ENCODE results near the gene GLYR1.

GLYR1 gene

DNA sequence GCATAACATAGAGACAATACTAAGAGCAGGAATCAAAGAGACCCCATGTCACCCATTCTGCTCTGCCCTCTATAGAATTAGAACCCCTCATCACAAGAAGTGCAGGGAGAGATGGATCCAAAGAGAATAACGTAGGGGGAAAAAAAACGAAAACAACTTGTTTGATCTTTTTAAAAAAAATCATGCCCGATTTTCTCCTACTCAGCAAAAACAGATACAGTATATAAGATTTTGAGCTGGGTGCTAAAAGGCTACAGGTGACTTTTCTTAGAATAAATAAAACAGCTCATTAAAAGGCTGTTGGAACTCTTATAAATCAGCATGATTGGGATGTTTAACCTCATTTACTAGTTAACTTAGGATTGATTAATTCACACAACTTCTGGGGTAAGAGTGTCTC is 17.6 kb upstream of the GLYR1 start:
- DNase-seq (ENCODE audit: extremely low read depth, low read depth) = no peak
- H3K4me3 ChIP-seq (replicated peaks; ENCODE audit: low read depth, low read length) = no peak overlapping the region
- TF ChIP-seq, protein P1, sequence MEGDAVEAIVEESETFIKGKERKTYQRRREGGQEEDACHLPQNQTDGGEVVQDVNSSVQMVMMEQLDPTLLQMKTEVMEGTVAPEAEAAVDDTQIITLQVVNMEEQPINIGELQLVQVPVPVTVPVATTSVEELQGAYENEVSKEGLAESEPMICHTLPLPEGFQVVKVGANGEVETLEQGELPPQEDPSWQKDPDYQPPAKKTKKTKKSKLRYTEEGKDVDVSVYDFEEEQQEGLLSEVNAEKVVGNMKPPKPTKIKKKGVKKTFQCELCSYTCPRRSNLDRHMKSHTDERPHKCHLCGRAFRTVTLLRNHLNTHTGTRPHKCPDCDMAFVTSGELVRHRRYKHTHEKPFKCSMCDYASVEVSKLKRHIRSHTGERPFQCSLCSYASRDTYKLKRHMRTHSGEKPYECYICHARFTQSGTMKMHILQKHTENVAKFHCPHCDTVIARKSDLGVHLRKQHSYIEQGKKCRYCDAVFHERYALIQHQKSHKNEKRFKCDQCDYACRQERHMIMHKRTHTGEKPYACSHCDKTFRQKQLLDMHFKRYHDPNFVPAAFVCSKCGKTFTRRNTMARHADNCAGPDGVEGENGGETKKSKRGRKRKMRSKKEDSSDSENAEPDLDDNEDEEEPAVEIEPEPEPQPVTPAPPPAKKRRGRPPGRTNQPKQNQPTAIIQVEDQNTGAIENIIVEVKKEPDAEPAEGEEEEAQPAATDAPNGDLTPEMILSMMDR (IDR thresholded peaks at IDR 0.05; ENCODE audit: low read depth, low read length, missing control alignments) = no peak

DNA sequence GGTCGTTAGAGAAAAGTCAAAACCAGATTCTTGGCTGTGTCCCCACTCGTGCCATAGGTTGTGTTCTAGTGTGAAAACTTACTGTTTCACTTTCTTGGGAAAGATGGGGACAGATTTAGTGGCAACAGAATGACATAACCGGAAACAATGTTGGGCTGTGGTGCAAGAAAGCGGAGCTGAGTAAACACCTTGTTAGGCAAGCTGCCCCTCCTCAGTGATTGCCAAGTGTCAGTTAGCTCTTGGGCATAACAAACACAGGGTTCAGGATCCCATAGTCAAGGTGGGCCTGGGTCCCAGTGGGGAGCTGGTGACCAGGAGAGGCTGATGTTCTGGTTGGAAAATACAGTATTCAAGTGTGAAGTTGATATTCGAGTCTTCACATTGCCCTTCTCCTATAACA is 15.6 kb upstream of the GLYR1 start:
- H3K4me3 ChIP-seq (replicated peaks; ENCODE audit: low read depth, low read length) = no peak overlapping the region
- no peak for DNase-seq (ENCODE audit: extremely low read depth, low read depth)
- TF ChIP-seq, protein P1 (IDR thresholded peaks at IDR 0.05; ENCODE audit: low read depth, low read length, missing control alignments) = no peak

DNA sequence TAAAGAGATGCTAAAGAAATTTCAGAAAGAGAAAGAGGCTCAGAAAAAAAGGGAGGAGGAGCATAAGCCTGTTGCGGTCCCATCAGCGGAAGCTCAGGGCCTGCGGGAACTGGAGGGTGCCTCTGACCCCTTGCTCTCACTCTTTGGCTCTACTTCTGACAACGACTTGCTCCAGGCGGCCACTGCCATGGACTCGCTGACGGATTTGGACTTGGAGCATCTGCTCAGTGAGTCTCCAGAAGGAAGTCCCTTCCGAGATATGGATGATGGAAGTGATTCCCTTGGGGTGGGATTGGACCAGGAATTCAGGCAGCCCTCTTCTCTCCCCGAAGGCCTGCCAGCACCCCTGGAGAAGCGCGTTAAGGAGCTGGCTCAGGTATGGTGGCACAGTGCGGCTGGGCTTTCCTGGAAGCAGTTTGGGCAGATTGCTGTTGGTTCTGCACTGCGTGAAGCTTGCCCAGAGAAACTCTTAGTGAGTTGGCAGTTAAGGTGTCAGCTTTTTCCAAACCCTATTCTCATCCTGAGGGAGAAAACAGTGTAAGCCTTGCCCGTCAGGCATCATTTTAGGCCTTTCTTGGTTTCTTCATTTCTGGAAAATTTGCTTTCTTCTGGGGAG is 13.7 kb upstream of the GLYR1 start:
- TF ChIP-seq, protein P1 (IDR thresholded peaks at IDR 0.05; ENCODE audit: low read depth, low read length, missing control alignments) = no peak
- no peak overlapping the region for H3K4me3 ChIP-seq (replicated peaks; ENCODE audit: low read depth, low read length)
- no peak for DNase-seq (ENCODE audit: extremely low read depth, low read depth)

DNA sequence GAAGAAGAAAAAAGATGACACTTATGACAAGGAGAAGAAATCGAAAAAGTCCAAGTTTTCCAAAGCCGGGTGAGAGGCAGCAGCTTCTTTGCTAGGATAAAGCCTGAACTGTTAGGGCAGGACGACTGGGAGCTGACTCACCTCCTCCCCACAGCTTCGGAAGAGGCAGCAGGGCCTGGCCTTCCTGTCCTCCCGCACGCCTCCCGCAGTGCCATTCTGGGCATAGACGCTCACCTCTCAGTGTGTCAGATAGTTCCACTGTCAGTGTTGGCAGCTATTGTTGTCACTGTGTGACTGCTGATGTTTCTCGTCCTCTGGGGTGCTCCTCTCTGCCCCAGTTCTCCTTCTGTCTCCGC is 12.8 kb upstream of the GLYR1 start:
- TF ChIP-seq, protein P1 (IDR thresholded peaks at IDR 0.05; ENCODE audit: low read depth, low read length, missing control alignments) = no peak
- H3K4me3 ChIP-seq (replicated peaks; ENCODE audit: low read depth, low read length) = no peak overlapping the region
- no peak for DNase-seq (ENCODE audit: extremely low read depth, low read depth)

DNA sequence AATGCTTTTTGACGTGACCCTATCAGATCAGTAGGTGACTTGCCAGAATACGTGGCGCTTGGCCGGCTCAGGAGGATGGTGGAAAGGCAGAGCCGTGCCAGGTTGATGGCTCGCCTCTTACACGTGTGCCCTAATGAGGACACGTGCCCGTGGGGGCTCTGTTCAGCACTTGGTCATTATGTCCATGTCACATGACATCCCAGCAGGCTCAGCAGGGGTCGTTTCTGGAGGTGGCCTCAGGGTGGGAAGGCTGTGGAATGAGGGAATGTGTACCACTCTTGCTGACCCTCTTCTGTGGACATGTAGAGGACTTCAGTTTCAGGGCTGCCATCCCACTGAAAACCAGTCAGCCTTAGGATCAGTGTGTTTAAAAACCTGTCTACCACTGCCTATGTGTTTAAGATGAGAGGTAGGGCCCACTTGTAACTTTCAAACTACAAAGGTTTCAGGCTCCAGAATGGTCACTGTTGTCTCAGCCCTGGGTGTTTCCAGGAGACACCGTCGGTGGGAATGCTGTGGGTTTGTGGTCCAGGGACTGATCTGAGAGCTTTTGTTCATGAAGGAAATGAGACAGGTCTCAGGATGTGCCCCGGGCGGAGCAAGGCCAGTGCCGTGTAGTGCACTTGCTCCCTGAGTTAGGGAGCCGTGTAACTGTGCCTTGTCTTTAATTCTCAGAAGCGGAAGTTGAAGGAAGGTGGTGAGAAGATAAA is 12.3 kb upstream of the GLYR1 start:
- TF ChIP-seq, protein P1 (IDR thresholded peaks at IDR 0.05; ENCODE audit: low read depth, low read length, missing control alignments) = no peak
- no peak for DNase-seq (ENCODE audit: extremely low read depth, low read depth)
- H3K4me3 ChIP-seq (replicated peaks; ENCODE audit: low read depth, low read length) = no peak overlapping the region

DNA sequence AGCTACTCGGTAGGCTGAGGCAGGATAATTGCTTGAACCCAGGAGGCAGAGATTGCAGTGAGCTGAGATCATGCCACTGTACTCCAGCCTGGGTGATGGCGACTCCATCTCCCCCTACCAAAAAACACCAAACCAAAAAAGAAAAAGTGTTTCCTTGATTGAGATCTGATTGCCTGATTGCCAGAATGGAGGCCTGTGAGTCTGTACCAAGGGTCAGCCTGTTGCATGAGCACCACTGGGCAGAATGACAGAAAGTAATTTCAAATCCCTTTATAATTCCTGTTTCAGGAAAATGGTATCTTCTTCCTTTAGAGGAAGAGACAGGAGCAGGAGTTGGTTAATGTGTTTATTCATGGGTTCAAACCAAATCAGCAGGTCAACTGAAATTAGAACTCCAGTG is 8.7 kb upstream of the GLYR1 start:
- no peak overlapping the region for H3K4me3 ChIP-seq (replicated peaks; ENCODE audit: low read depth, low read length)
- DNase-seq (ENCODE audit: extremely low read depth, low read depth) = no peak
- TF ChIP-seq, protein P1 (IDR thresholded peaks at IDR 0.05; ENCODE audit: low read depth, low read length, missing control alignments) = no peak
